ENCODE measurements around the gene ABL1. TPM values are rescaled to one million over a fixed set of nuclear protein-coding genes. Genes with fewer than 3 reads are reported as not detected.

ABL1 gene
- total RNA-seq, 1 donor from 2014 or later, result 52.1 TPM

DNA sequence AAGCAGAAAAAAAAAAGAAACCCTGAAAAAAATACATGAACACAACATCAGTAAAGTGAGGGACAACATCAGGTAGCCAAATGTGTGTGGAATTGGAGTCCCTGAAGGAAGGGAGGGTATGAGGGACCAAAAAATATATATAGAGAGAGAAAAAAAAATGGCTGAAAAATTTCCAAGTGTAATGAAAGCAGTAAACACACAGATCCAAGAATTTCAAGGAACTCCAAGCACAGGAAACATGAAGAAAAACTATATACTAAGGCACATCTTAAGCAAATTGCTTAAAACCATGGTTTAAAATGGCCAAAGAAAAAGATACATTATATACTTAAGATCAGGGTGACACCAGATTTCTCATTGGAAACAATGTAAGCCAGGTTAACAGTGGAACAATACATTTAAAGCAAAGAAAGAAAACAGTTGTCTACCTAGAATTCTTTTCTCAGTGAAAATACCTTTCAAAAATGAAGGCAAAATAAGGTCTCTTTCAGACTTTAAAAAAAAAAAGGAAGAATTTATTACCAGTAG lies 24.4 kb upstream of the ABL1 start:
- DNase-seq (no peak), ATAC-seq (no peak)
- H3K36me3 ChIP-seq, result no peaks in the 10 kb centered on the region
- H3K4me3 ChIP-seq, result no peak overlapping the region
- no peaks in the 10 kb centered on the region for H3K9me3 ChIP-seq
- intact Hi-C loops (cut with DNase I), result no loop called here
- H3K27me3 ChIP-seq, result no peaks in the 10 kb centered on the region
- TF ChIP-seq, protein P1, sequence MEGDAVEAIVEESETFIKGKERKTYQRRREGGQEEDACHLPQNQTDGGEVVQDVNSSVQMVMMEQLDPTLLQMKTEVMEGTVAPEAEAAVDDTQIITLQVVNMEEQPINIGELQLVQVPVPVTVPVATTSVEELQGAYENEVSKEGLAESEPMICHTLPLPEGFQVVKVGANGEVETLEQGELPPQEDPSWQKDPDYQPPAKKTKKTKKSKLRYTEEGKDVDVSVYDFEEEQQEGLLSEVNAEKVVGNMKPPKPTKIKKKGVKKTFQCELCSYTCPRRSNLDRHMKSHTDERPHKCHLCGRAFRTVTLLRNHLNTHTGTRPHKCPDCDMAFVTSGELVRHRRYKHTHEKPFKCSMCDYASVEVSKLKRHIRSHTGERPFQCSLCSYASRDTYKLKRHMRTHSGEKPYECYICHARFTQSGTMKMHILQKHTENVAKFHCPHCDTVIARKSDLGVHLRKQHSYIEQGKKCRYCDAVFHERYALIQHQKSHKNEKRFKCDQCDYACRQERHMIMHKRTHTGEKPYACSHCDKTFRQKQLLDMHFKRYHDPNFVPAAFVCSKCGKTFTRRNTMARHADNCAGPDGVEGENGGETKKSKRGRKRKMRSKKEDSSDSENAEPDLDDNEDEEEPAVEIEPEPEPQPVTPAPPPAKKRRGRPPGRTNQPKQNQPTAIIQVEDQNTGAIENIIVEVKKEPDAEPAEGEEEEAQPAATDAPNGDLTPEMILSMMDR (IDR thresholded peaks at IDR 0.05), result no peak
- H3K4me1 ChIP-seq, result peaks cover 2% of the 10 kb centered on the region
- H3K27ac ChIP-seq, result no peak overlapping the region

DNA sequence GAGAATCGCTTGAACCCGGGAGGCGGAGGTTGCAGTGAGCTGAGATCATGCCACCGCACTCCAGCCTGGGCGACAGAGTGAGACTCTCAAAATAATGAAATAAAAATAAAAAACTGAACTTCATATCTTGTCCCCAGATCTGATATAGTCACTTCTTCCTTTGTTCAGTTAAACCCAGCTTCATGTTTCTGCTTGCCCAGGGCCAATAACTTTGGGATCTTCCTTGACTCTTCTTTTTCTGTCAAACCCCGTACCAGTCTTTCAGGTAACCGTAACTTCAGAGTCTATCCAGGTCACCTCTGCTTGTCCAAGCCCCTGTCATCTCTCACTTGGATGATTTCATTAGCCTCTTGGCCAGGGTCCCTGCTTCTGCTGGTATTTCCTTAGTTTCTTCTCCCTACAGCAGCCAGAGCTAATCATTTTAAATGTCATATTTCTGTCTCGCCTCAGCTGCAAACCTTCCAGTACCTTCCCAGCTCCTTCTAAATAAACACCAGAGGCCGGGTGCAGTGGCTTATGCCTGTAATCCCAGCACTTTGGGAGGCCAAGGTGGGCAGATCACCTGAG lies 19.7 kb upstream of the ABL1 start:
- intact Hi-C loops (cut with DNase I), result no loop called here
- H3K27ac ChIP-seq, result no peak overlapping the region

DNA sequence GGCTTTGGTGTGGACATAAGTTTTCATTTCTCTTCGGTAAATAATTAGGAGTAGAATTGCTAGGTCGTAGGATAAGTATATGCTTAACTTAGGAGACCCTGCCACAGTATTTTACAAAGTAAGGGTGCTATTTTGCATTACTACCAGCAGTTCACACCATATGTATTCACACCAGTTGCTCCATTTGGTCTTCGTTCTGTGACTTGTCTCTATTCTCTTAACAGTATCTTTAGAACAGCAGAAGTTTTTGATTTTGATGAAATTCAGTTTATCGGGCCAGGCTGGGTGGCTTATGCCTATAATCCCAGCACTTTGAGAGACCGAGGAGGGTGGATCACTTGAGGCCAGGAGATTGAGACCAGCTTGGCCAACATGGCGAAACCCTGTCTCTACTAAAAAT lies 17.1 kb upstream of the ABL1 start:
- Histone ChIP-seq H3K36me3 (no peaks in the 10 kb centered on the region), H3K9me3 (no peaks in the 10 kb centered on the region), H3K4me1 (no peaks in the 10 kb centered on the region), H3K27ac (no peak overlapping the region), H3K4me3 (no peak overlapping the region), H3K27me3 (no peaks in the 10 kb centered on the region)
- intact Hi-C loops (cut with DNase I), result no loop called here
- ATAC-seq (no peak), DNase-seq (no peak)
- TF ChIP-seq, protein P1 (IDR thresholded peaks at IDR 0.05), result no peak

More for the DNA sequence above, 19.7 kb upstream of the ABL1 start:
- no peaks in the 10 kb centered on the region for H3K4me1 ChIP-seq
- ATAC-seq (no peak), DNase-seq (no peak)
- no peaks in the 10 kb centered on the region for H3K36me3 ChIP-seq
- TF ChIP-seq, protein P1 (IDR thresholded peaks at IDR 0.05), result no peak
- no peaks in the 10 kb centered on the region for H3K9me3 ChIP-seq
- no peak overlapping the region for H3K4me3 ChIP-seq
- H3K27me3 ChIP-seq, result no peaks in the 10 kb centered on the region

DNA sequence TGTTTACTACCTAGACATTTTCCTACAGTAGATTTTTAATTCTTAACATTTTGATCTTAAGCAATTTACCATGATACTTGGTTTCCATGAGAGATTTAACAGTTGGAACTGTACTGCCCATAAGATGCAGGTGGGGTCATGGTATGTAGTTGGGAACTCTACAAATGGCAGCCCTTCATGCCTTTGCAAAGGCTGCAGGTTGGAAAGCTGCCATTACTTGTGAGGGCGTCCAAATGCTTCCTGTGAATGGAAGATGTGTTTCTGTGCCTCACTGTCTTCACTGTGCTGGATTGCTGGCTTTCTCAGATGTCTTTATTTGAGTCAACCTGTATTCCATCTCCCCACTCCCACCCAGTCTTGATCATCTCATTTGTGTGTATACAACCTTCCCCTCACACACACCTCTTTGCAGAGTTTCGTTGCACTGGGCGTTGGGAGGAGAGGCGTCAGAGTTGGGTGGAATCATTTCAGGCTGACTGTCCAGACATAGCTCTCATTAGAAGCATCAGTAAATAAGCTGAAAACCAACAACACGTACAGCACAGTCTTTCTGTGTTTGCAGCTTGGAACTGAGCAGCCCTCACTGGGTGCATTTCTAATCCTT lies 14.8 kb upstream of the ABL1 start:
- Histone ChIP-seq H3K4me3 (no peak overlapping the region), H3K27me3 (no peaks in the 10 kb centered on the region), H3K9me3 (no peaks in the 10 kb centered on the region), H3K36me3 (no peaks in the 10 kb centered on the region), H3K4me1 (peaks cover 11% of the 10 kb centered on the region), H3K27ac (no peak overlapping the region)
- DNase-seq (no peak), ATAC-seq (no peak)
- TF ChIP-seq, protein P1 (IDR thresholded peaks at IDR 0.05), result no peak
- intact Hi-C loops (cut with DNase I), result no loop called here

DNA sequence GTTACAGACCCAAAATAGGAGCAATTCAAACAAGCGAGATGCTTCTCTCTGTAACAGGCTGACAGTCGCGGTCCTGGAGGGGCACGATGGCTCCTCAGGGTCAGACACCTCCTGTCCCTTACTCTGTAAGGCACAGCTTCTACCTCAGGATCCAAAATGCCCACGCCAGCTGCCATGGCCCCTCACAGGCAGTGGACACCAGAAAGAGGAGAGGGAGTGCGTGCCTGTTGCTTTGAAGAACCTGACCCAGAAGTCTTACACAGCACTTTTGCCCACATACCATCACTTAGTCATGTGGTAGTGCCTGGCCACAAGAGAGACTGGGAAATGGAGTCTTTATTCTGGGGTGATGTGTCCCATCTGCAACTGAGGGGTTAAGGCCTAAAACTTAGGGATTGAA lies 11.6 kb upstream of the ABL1 start:
- Histone ChIP-seq H3K27me3 (no peaks in the 10 kb centered on the region), H3K36me3 (no peaks in the 10 kb centered on the region), H3K9me3 (no peaks in the 10 kb centered on the region), H3K27ac (no peak overlapping the region), H3K4me1 (peaks cover 18% of the 10 kb centered on the region), H3K4me3 (no peak overlapping the region)
- intact Hi-C loops (cut with DNase I), result no loop called here
- DNase-seq (no peak), ATAC-seq (no peak)
- TF ChIP-seq, protein P1 (IDR thresholded peaks at IDR 0.05), result no peak
